H1 (cell line): ENCODE measurements around the gene STRA8. TPM values are rescaled to one million over a fixed set of nuclear protein-coding genes. Genes with fewer than 3 reads are reported as not detected.
A peak's percentile ranks its signal among the peaks of the same experiment; 100 is the strongest.

ENCODE experiments used
- CTCF ChIA-PET: fragments of 300-600 bp; sonication (Branson Sonifier 250); formaldehyde crosslinking; loops from one replicate; lab custom pipeline; 2021; ENCODE audit not compliant: partially characterized antibody; lab: Charles Lee
- POLR2A ChIA-PET: fragments of 300-600 bp; sonication (Branson Sonifier 250); formaldehyde crosslinking; loops from one replicate; lab custom pipeline; 2021; ENCODE audit warnings: inconsistent platforms; ENCODE audit not compliant: partially characterized antibody; lab: Charles Lee
- DNase-seq, 2 experiments: peaks; one replicate each; pipeline versions ENCODE4 v3.0.0 to v3.0.0-alpha.2; 2010 to 2022; ENCODE audit warnings: low spot score in 2 of 2, low read depth in 1 of 2, mixed read lengths in 1 of 2
- FAIRE-seq: peaks from 2 replicates; lab custom pipeline; 2011; peaks lifted over from hg19 to GRCh38; lab: Jason Lieb, UNC
- H2AFZ ChIP-seq: 2 replicates; pipeline ENCODE4 v1.8.1; 2012; ENCODE audit warnings: low read length, inconsistent platforms
- H2AK5ac ChIP-seq: 2 replicates; pipeline ENCODE4 v1.6.1; 2013; ENCODE audit warnings: low read depth, low read length
- H2BK120ac ChIP-seq: replicated peaks from 2 replicates; pipeline ENCODE3; 2013; ENCODE audit warnings: low read depth, low read length, inconsistent platforms
- H2BK12ac ChIP-seq: 2 replicates; pipeline ENCODE4 v1.6.1; 2013; ENCODE audit warnings: low read depth, low read length
- H2BK15ac ChIP-seq: 2 replicates; pipeline ENCODE4 v1.6.1; 2013; ENCODE audit warnings: low read length
- H2BK20ac ChIP-seq: 2 replicates; pipeline ENCODE4 v1.6.1; 2013; ENCODE audit warnings: low read length
- H2BK5ac ChIP-seq: 2 replicates; pipeline ENCODE4 v1.6.1; 2013; ENCODE audit warnings: low read depth, low read length
- H3K14ac ChIP-seq: 2 replicates; pipeline ENCODE4 v1.6.1; 2013; ENCODE audit warnings: inconsistent platforms; ENCODE audit not compliant: insufficient read length
- H3K18ac ChIP-seq: 2 replicates; pipeline ENCODE4 v1.6.1; 2013; ENCODE audit warnings: low read length; ENCODE audit errors: extremely low read depth
- H3K23ac ChIP-seq: 2 replicates; pipeline ENCODE4 v1.6.1; 2013; ENCODE audit warnings: inconsistent platforms; ENCODE audit not compliant: insufficient read length
- H3K23me2 ChIP-seq: 2 replicates; pipeline ENCODE4 v1.6.1; 2013; ENCODE audit warnings: low read depth, low read length
- H3K27ac ChIP-seq: 2 replicates; pipeline ENCODE4 v1.6.1; 2011; ENCODE audit warnings: low read depth, low read length, inconsistent platforms
- H3K27me3 ChIP-seq, 4 experiments: replicated peaks in 1 of 4; 1 replicate in 1 of 4; 2 replicates in 3 of 4; pipeline versions ENCODE4 v1.6.1 to v1.8.1; 2011 to 2013; ENCODE audit warnings: low read length in 3 of 4, mild to moderate bottlenecking in 3 of 4, inconsistent platforms in 2 of 4, mixed read lengths in 2 of 4, moderate library complexity in 1 of 4; ENCODE audit not compliant: control insufficient read depth in 3 of 4, insufficient read depth in 3 of 4; ENCODE audit errors: extremely low read depth in 1 of 4
- H3K36me3 ChIP-seq, 4 experiments: 2 replicates each; pipeline versions ENCODE4 v1.6.1 to v1.8.1; 2011 to 2013; ENCODE audit warnings: mild to moderate bottlenecking in 4 of 4, low read length in 3 of 4, moderate library complexity in 2 of 4, control low read depth in 1 of 4, inconsistent platforms in 1 of 4; ENCODE audit not compliant: insufficient read depth in 4 of 4, control insufficient read depth in 2 of 4
- H3K4ac ChIP-seq: replicated peaks from 2 replicates; pipeline ENCODE3; 2013; ENCODE audit warnings: low read length, low read depth, mixed read lengths, inconsistent platforms; ENCODE audit not compliant: insufficient read length
- H3K4me1 ChIP-seq, 4 experiments: replicated peaks in 1 of 4; 1 replicate in 1 of 4; 2 replicates in 3 of 4; pipeline versions ENCODE4 v1.6.1 to v1.8.1; 2011 to 2013; ENCODE audit warnings: low read length in 3 of 4, inconsistent platforms in 2 of 4, mixed read lengths in 1 of 4; ENCODE audit not compliant: insufficient read depth in 4 of 4, control insufficient read depth in 3 of 4
- H3K4me2 ChIP-seq, 2 experiments: 2 replicates each; pipeline versions ENCODE4 v1.6.1 to v1.8.1; 2011 to 2013; ENCODE audit warnings: low read depth in 2 of 2, low read length in 2 of 2, control low read depth in 1 of 2, inconsistent platforms in 1 of 2, mild to moderate bottlenecking in 1 of 2; ENCODE audit not compliant: insufficient read depth in 1 of 2
- H3K4me3 ChIP-seq, 4 experiments: fragments of 200-600, 300-600 bp in 1 of 4; sonication (generic), shearing (Covaris generic), sonication (Bioruptor Twin) in 1 of 4; 2 replicates each; pipeline versions ENCODE4 v1.5.1 to v1.8.1; 2011 to 2016; ENCODE audit warnings: low read length in 4 of 4, low read depth in 3 of 4, control low read depth in 2 of 4, inconsistent platforms in 2 of 4, mild to moderate bottlenecking in 2 of 4, mixed read lengths in 1 of 4, moderate library complexity in 1 of 4; ENCODE audit not compliant: insufficient read depth in 2 of 4; ENCODE audit errors: extremely low read depth in 1 of 4
- H3K56ac ChIP-seq: replicated peaks from 2 replicates; pipeline ENCODE3; 2013; ENCODE audit warnings: low read depth, mild to moderate bottlenecking, mixed read lengths, low read length, inconsistent platforms; ENCODE audit not compliant: insufficient read length
- H3K79me1 ChIP-seq: 2 replicates; pipeline ENCODE4 v1.6.1; 2013; ENCODE audit warnings: low read depth, low read length, control low read depth
- H3K79me2 ChIP-seq, 2 experiments: 2 replicates each; pipeline versions ENCODE4 v1.6.1 to v1.8.1; 2012 to 2013; ENCODE audit warnings: low read length in 2 of 2, mild to moderate bottlenecking in 2 of 2, inconsistent platforms in 1 of 2; ENCODE audit not compliant: insufficient read depth in 2 of 2, control insufficient read depth in 1 of 2
- H3K9ac ChIP-seq, 4 experiments: replicated peaks in 1 of 4; 1 replicate in 1 of 4; 2 replicates in 3 of 4; pipeline versions ENCODE4 v1.6.1 to v1.8.1; 2011 to 2013; ENCODE audit warnings: low read depth in 3 of 4, low read length in 3 of 4, control low read depth in 2 of 4, mild to moderate bottlenecking in 2 of 4, moderate library complexity in 2 of 4, inconsistent platforms in 1 of 4; ENCODE audit errors: extremely low read depth in 1 of 4
- H3K9me3 ChIP-seq, 2 experiments: 2 replicates each; pipeline versions ENCODE4 v1.6.1 to v1.8.1; 2012 to 2013; ENCODE audit warnings: mild to moderate bottlenecking in 2 of 2, moderate library complexity in 2 of 2, control low read depth in 1 of 2, inconsistent platforms in 1 of 2, low read depth in 1 of 2, low read length in 1 of 2, mixed read lengths in 1 of 2; ENCODE audit not compliant: insufficient read depth in 2 of 2
- H4K20me1 ChIP-seq, 2 experiments: replicated peaks in 1 of 2; 2 replicates each; pipeline versions ENCODE3 to v1.8.1; 2011 to 2013; ENCODE audit warnings: inconsistent platforms in 2 of 2, low read length in 2 of 2, mild to moderate bottlenecking in 1 of 2; ENCODE audit not compliant: insufficient read depth in 2 of 2, control insufficient read depth in 1 of 2
- H4K5ac ChIP-seq: 2 replicates; pipeline ENCODE4 v1.6.1; 2013; ENCODE audit warnings: low read length, low read depth, mixed read lengths, inconsistent platforms; ENCODE audit not compliant: insufficient read length
- H4K8ac ChIP-seq: 2 replicates; pipeline ENCODE4 v1.8.0; 2013; ENCODE audit warnings: mild to moderate bottlenecking, moderate library complexity, low read length, inconsistent platforms; ENCODE audit not compliant: insufficient read depth; ENCODE audit errors: extremely low read depth
- H4K91ac ChIP-seq: replicated peaks from 2 replicates; pipeline ENCODE3; 2013; ENCODE audit warnings: low read length, mixed read lengths, inconsistent platforms; ENCODE audit not compliant: insufficient read length
- KDM4A ChIP-seq: IDR thresholded peaks from one replicate; pipeline ENCODE4 v1.7.1; 2012; ENCODE audit warnings: low read depth, mild to moderate bottlenecking, moderate library complexity, low read length, inconsistent platforms; ENCODE audit not compliant: severe bottlenecking
- SAP30 ChIP-seq: fragments of 300-600 bp; sonication (generic); IDR thresholded peaks from 2 replicates; pipeline ENCODE4 v1.7.1; 2012; ENCODE audit warnings: low read length, moderate library complexity, mild to moderate bottlenecking, inconsistent platforms; ENCODE audit not compliant: insufficient read depth, insufficient replicate concordance
- TAF1 ChIP-seq: IDR thresholded peaks from 2 replicates; pipeline ENCODE4 v1.6.1; 2011; ENCODE audit warnings: mild to moderate bottlenecking, low read depth, low read length
- WGBS, 2 experiments: shearing (Covaris generic) in 1 of 2; methylation state at CpG; one replicate each; pipeline versions ENCODE4 v1.1.6 to v1.1.7; 2013 to 2015; ENCODE audit warnings: low lambda C conversion rate in 2 of 2, mixed read lengths in 2 of 2, inconsistent platforms in 1 of 2, low coverage in 1 of 2, missing lambda C conversion rate in 1 of 2; ENCODE audit not compliant: insufficient replicate concordance in 2 of 2, insufficient coverage in 1 of 2, insufficient read length in 1 of 2; ENCODE audit errors: extremely low coverage in 1 of 2, missing lambda C conversion rate in 1 of 2; 5-methylcytosine and 5-hydroxymethylcytosine counted together
- polyA plus RNA-seq, 7 experiments: library from polyadenylated mRNA; depleted of rRNA in 3 of 7; stranded (reverse) in 5 of 7; unstranded in 2 of 7; fragments of >200 nt in 5 of 7; fragments of 200-250 nt in 2 of 7; gene quantifications; 1 replicate in 5 of 7; 2 replicates in 1 of 7; 4 replicates in 1 of 7; pipeline versions ENCODE4 v1.2.1 to v1.2.3, GENCODE V29; 2011 to 2013; ENCODE audit warnings: missing spikeins in 2 of 7, mixed read lengths in 2 of 7
- total RNA-seq: library from RNA; stranded (reverse); fragmentation: NEBNext Ultra II Directional; extraction: Animal tissue kit (Norgen Biotek cat#: 25700); gene quantifications from 2 replicates; pipeline ENCODE4 v1.2.1, GENCODE V29; 2021
- TF ChIP-seq, protein P1 (sequence below): IDR thresholded peaks from 2 replicates; pipeline ENCODE4 v1.6.1; 2011; ENCODE audit warnings: low read depth, mild to moderate bottlenecking, low read length; ENCODE audit not compliant: insufficient read depth

Gene STRA8
- total and polyA plus RNA-seq, 2 of the 8 experiments (the other 6 are each of a cell fraction or from before 2014, with no cell fraction given) = not detected

- Histone ChIP-seq H3K27me3 (no peaks in the 10 kb centered on the region), H3K18ac (no peak overlapping the region), H3K56ac (no peak overlapping the region), H2BK12ac (no peak overlapping the region), H2AK5ac (no peak overlapping the region), H4K20me1 (no peaks in the 10 kb centered on the region), H3K4me2 (no peak overlapping the region), H2BK120ac (no peak overlapping the region), H3K4me3 (no peak overlapping the region), H2BK15ac (no peak overlapping the region), H4K8ac (peak overlapping the region; percentile 14; the same call in 1 of the 2 replicates), H3K4ac (no peak overlapping the region), H3K9ac (no peak overlapping the region), H2BK5ac (no peak overlapping the region), H3K27ac (no peak overlapping the region), H3K23ac (no peak overlapping the region), H3K4me1 (no peaks in the 10 kb centered on the region)
- POLR2A ChIA-PET = interaction anchor here (1.0 kb wide), 1 partner anchor 88 kb away, joined by 3 read pairs; no protein-coding TSS in a partner anchor
- FAIRE-seq (no peak), DNase-seq (peak in 1 of 2 experiments; percentile 20)
- 94% methylated on average over 22 of the region's 22 CpGs; no CpG with 5 or more reads in 1 of the 2 experiments for WGBS, 2 experiments
- TF ChIP-seq KDM4A (no peak), SAP30 (no peak), TAF1 (no peak)
- TF ChIP-seq, protein P1, sequence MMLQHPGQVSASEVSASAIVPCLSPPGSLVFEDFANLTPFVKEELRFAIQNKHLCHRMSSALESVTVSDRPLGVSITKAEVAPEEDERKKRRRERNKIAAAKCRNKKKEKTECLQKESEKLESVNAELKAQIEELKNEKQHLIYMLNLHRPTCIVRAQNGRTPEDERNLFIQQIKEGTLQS = no peak
- TF ChIP-seq, all 59 proteins: peak for 0
- H3K36me3 ChIP-seq = no peaks in the 10 kb centered on the region
- H3K79me1 ChIP-seq = no peaks in the 10 kb centered on the region
- H3K79me2 ChIP-seq = no peaks in the 10 kb centered on the region
- no peaks in the 10 kb centered on the region; the same call in 1 of the 2 replicates for H3K23me2 ChIP-seq
- H2BK20ac ChIP-seq = no peak overlapping the region
- peak overlapping the region; percentile 70; the same call in 1 of the 2 replicates for H2AFZ ChIP-seq
- CTCF ChIA-PET = interaction anchor here (0.7 to 2.8 kb wide), 6 partner anchors 9 to 207 kb away, joined by 3 to 10 read pairs (median 4); partner anchors contain the start of gene STRA8
- no peak overlapping the region for H4K5ac ChIP-seq
- no peak overlapping the region for H4K91ac ChIP-seq
- H3K9me3 ChIP-seq = peaks cover 0 to 6% of the 10 kb centered on the region in 2 experiments; a peak in 1 of 4 replicates
- no peak overlapping the region for H3K14ac ChIP-seq
Measured at GRCh38 chr7:135247746-135248471, 14.3 kb downstream of the STRA8 start.
